Ishikawa (cell line): Measurements from ENCODE around the gene TRIP6.

Source experiments
- CREB1 ChIP-seq: IDR thresholded peaks from 2 replicates; pipeline ENCODE4 v1.6.1; 2012; ENCODE audit warnings: low read depth
- EGR1 ChIP-seq: IDR thresholded peaks from 2 replicates; pipeline ENCODE4 v1.6.1; 2012
- EP300 ChIP-seq: IDR thresholded peaks from 2 replicates; pipeline ENCODE4 v1.6.1; 2012; ENCODE audit warnings: borderline replicate concordance
- FOXM1 ChIP-seq: IDR thresholded peaks from 2 replicates; pipeline ENCODE4 v1.6.1; 2012; ENCODE audit warnings: low read depth, borderline replicate concordance
- MAX ChIP-seq: IDR thresholded peaks from 2 replicates; pipeline ENCODE4 v1.6.1; 2012
- RAD21 ChIP-seq: IDR thresholded peaks from 2 replicates; pipeline ENCODE4 v1.6.1; 2012; ENCODE audit warnings: low read depth
- REST ChIP-seq: IDR thresholded peaks from 2 replicates; pipeline ENCODE4 v1.6.1; 2012; ENCODE audit warnings: low read depth, mild to moderate bottlenecking
- TAF1 ChIP-seq: IDR thresholded peaks from 2 replicates; pipeline ENCODE4 v1.6.1; 2012; ENCODE audit warnings: low read depth, mild to moderate bottlenecking
- TCF12 ChIP-seq: IDR thresholded peaks from 2 replicates; pipeline ENCODE4 v1.6.1; 2012; ENCODE audit warnings: low read depth
- USF1 ChIP-seq: IDR thresholded peaks from 2 replicates; pipeline ENCODE4 v1.6.1; 2012
- YY1 ChIP-seq: IDR thresholded peaks from 2 replicates; pipeline ENCODE4 v1.6.1; 2012; ENCODE audit warnings: low read depth
- ZBTB7A ChIP-seq: IDR thresholded peaks from 2 replicates; pipeline ENCODE4 v1.6.1; 2012; ENCODE audit warnings: low read depth

GRCh38 chr7:100875356-100875751, 8.2 kb downstream of the TRIP6 start:
- TF ChIP-seq USF1 (no peak), FOXM1 (no peak), EGR1 (no peak), TAF1 (no peak; the same call in 1 of the 2 replicates), MAX (no peak), YY1 (no peak), EP300 (no peak), REST (no peak), ZBTB7A (no peak), RAD21 (no peak), TCF12 (no peak), CREB1 (no peak)
